Measurements from ENCODE around the gene HCFC2. TPM values are rescaled to one million over a fixed set of nuclear protein-coding genes. Genes with fewer than 3 reads are reported as not detected.
"Not testable (repeated sequence)": the region's sequence is repeated elsewhere in the genome, so short reads cannot be mapped to it uniquely, and the experiment has no call there.

HCFC2 gene
- polyA plus RNA-seq, 1 of the 3 experiments (the other 2 are of a cell fraction): 5.2 TPM

- H3K27ac ChIP-seq (ENCODE audit: low read depth in 2 of 2, low read length in 1 of 2); CTCF ChIA-PET; H3K27me3 ChIP-seq (ENCODE audit: insufficient read depth); H3K36me3 ChIP-seq (replicated peaks in 1 of 2; ENCODE audit: control insufficient read depth in 1 of 2, insufficient read depth in 2 of 2, low read length in 1 of 2); H3F3A ChIP-seq (replicated peaks; ENCODE audit: insufficient read depth); H3K9ac ChIP-seq; H3K4me2 ChIP-seq; H2AFZ ChIP-seq (ENCODE audit: low read depth); H3K4me1 ChIP-seq (ENCODE audit: control insufficient read depth in 1 of 2, insufficient read depth in 2 of 2, low read depth in 1 of 2, low read length in 1 of 2); H4K20me1 ChIP-seq (ENCODE audit: insufficient read depth); POLR2A ChIA-PET; H3K9me3 ChIP-seq; H3K4me3 ChIP-seq (ENCODE audit: low read depth in 2 of 2, low read length in 1 of 2); H3K9me2 ChIP-seq; H3K79me2 ChIP-seq (ENCODE audit: insufficient read depth); DNase-seq: not testable (repeated sequence)
- 62% methylated on average over 2 of the region's 2 CpGs for WGBS (ENCODE audit: low lambda C conversion rate)
Measured at GRCh38 chr12:104036143-104036542, 28.2 kb upstream of the HCFC2 start.

GRCh38 chr12:104039769-104040168, 24.6 kb upstream of the HCFC2 start:
- POLR2A ChIA-PET: not testable (repeated sequence)

GRCh38 chr12:104042580-104042979, 21.8 kb upstream of the HCFC2 start:
- no peak overlapping the region for H3K9ac ChIP-seq
- H4K20me1 ChIP-seq (ENCODE audit: insufficient read depth): no peaks in the 10 kb centered on the region
- no peak overlapping the region for H3K4me2 ChIP-seq
- H3K79me2 ChIP-seq (ENCODE audit: insufficient read depth): no peaks in the 10 kb centered on the region; the same call in 1 of the 2 replicates
- 79% methylated on average over 1 of the region's 1 CpG for WGBS (ENCODE audit: low lambda C conversion rate)
- H3K4me1 ChIP-seq (ENCODE audit: control insufficient read depth in 1 of 2, insufficient read depth in 2 of 2, low read depth in 1 of 2, low read length in 1 of 2): peaks cover 0 to 5% of the 10 kb centered on the region in 2 experiments; a peak in 1 of 4 replicates
- no peak overlapping the region for H2AFZ ChIP-seq (ENCODE audit: low read depth)
- no peaks in the 10 kb centered on the region for H3K27me3 ChIP-seq (ENCODE audit: insufficient read depth)
- H3K9me2 ChIP-seq: no peaks in the 10 kb centered on the region
- no peaks in the 10 kb centered on the region for H3K9me3 ChIP-seq
- no peak for DNase-seq
- H3K27ac ChIP-seq (ENCODE audit: low read depth in 2 of 2, low read length in 1 of 2): no peak overlapping the region
- TF ChIP-seq RXRA (IDR thresholded peaks at IDR 0.05; ENCODE audit: borderline replicate concordance, low read depth) (no peak), TEAD4 (IDR thresholded peaks at IDR 0.05; ENCODE audit: borderline replicate concordance, insufficient read depth) (no peak), NRF1 (IDR thresholded peaks at IDR 0.05; ENCODE audit: low read depth, low read length) (no peak), TCF12 (IDR thresholded peaks at IDR 0.05) (no peak), IRF3 (IDR thresholded peaks at IDR 0.05; ENCODE audit: low read depth, low read length) (no peak), ZBTB33 (IDR thresholded peaks at IDR 0.05; ENCODE audit: borderline replicate concordance, low read depth) (no peak), MXI1 (IDR thresholded peaks at IDR 0.05; ENCODE audit: low read depth, low read length) (no peak), CTCF (IDR thresholded peaks at IDR 0.05) (no peak), EP300 (IDR thresholded peaks at IDR 0.05; ENCODE audit: borderline replicate concordance in 1 of 2, low read depth in 1 of 2, low read length in 1 of 2) (no peak), GABPA (IDR thresholded peaks at IDR 0.05; ENCODE audit: low read depth) (no peak), USF2 (IDR thresholded peaks at IDR 0.05; ENCODE audit: borderline replicate concordance, low read depth, low read length) (no peak), GATA2 (CRISPR knock-in tag; IDR thresholded peaks at IDR 0.05) (no peak), RAD21 (IDR thresholded peaks at IDR 0.05; ENCODE audit: low read length) (no peak), SIN3A (IDR thresholded peaks at IDR 0.05; ENCODE audit: borderline replicate concordance, low read depth, low read length) (no peak), CHD2 (IDR thresholded peaks at IDR 0.05; ENCODE audit: low read length, partially characterized antibody) (no peak), POLR2AphosphoS5 (IDR thresholded peaks at IDR 0.05; ENCODE audit: low read depth, low read length) (no peak), EZH2phosphoT487 (IDR thresholded peaks at IDR 0.05; ENCODE audit: borderline replicate concordance, low read depth) (no peak)
- ChIA-PET POLR2A (no interaction called here), CTCF (no interaction called here)
- H3K4me3 ChIP-seq (ENCODE audit: low read depth in 2 of 2, low read length in 1 of 2): no peak overlapping the region
- no peaks in the 10 kb centered on the region for H3F3A ChIP-seq (replicated peaks; ENCODE audit: insufficient read depth)
- no peaks in the 10 kb centered on the region for H3K36me3 ChIP-seq (replicated peaks in 1 of 2; ENCODE audit: control insufficient read depth in 1 of 2, insufficient read depth in 2 of 2, low read length in 1 of 2)

More at GRCh38 chr12:104039769-104040168, 24.6 kb upstream of the HCFC2 start:
- H3F3A ChIP-seq (replicated peaks; ENCODE audit: insufficient read depth); H4K20me1 ChIP-seq (ENCODE audit: insufficient read depth); H3K9ac ChIP-seq; H3K9me2 ChIP-seq; H3K36me3 ChIP-seq (replicated peaks in 1 of 2; ENCODE audit: control insufficient read depth in 1 of 2, insufficient read depth in 2 of 2, low read length in 1 of 2); H3K4me3 ChIP-seq (ENCODE audit: low read depth in 2 of 2, low read length in 1 of 2); H3K79me2 ChIP-seq (ENCODE audit: insufficient read depth); DNase-seq; H3K9me3 ChIP-seq; CTCF ChIA-PET; H3K4me1 ChIP-seq (ENCODE audit: control insufficient read depth in 1 of 2, insufficient read depth in 2 of 2, low read depth in 1 of 2, low read length in 1 of 2); H3K27ac ChIP-seq (ENCODE audit: low read depth in 2 of 2, low read length in 1 of 2); H2AFZ ChIP-seq (ENCODE audit: low read depth); H3K4me2 ChIP-seq; H3K27me3 ChIP-seq (ENCODE audit: insufficient read depth): not testable (repeated sequence)
- 71% methylated on average over 1 of the region's 1 CpG for WGBS (ENCODE audit: low lambda C conversion rate)
